ENCODE measurements around the gene C16orf46. TPM values are rescaled to one million over a fixed set of nuclear protein-coding genes. Genes with fewer than 3 reads are reported as not detected.

C16orf46 gene
- total RNA-seq, 1 experiment from 2014 or later: 0.22 TPM

- H3K9me3 ChIP-seq (ENCODE audit: low read length): no peaks in the 10 kb centered on the region
- H4K20me1 ChIP-seq (ENCODE audit: insufficient read depth, low read depth, low read length): no peaks in the 10 kb centered on the region
- H2AFZ ChIP-seq (ENCODE audit: low read length): no peak overlapping the region
- no peaks in the 10 kb centered on the region for H3K79me2 ChIP-seq (ENCODE audit: low read length)
- H3K4me1 ChIP-seq (ENCODE audit: low read length): no peaks in the 10 kb centered on the region
- no peak overlapping the region for H3K4me2 ChIP-seq (ENCODE audit: low read depth, low read length, poor library complexity, severe bottlenecking)
- no peaks in the 10 kb centered on the region for H3K27me3 ChIP-seq (ENCODE audit: low read length)
- no peak overlapping the region for H3K27ac ChIP-seq (ENCODE audit: low read length)
- no peak overlapping the region for H3K9ac ChIP-seq (ENCODE audit: low read length)
- no peak for DNase-seq
- H3K36me3 ChIP-seq (ENCODE audit: insufficient read depth, low read length): no peaks in the 10 kb centered on the region
- H3K9me2 ChIP-seq (replicated peaks; ENCODE audit: insufficient read depth, low read length): no peaks in the 10 kb centered on the region
- H3K4me3 ChIP-seq (ENCODE audit: low read length): no peak overlapping the region
These were observed 30.5 kb upstream of the C16orf46 start for GRCh38 chr16:81107511-81107910.

GRCh38 chr16:81106826-81107503 lies 29.9 kb upstream of the C16orf46 start:
- Histone ChIP-seq H3K36me3 (ENCODE audit: insufficient read depth, low read length) (no peaks in the 10 kb centered on the region), H3K9ac (ENCODE audit: low read length) (no peak overlapping the region), H3K4me3 (ENCODE audit: low read length) (no peak overlapping the region), H3K4me1 (ENCODE audit: low read length) (no peaks in the 10 kb centered on the region), H2AFZ (ENCODE audit: low read length) (no peak overlapping the region), H3K4me2 (ENCODE audit: low read depth, low read length, poor library complexity, severe bottlenecking) (no peak overlapping the region), H3K27ac (ENCODE audit: low read length) (no peak overlapping the region), H3K9me2 (replicated peaks; ENCODE audit: insufficient read depth, low read length) (no peaks in the 10 kb centered on the region), H4K20me1 (ENCODE audit: insufficient read depth, low read depth, low read length) (no peaks in the 10 kb centered on the region), H3K79me2 (ENCODE audit: low read length) (no peaks in the 10 kb centered on the region), H3K27me3 (ENCODE audit: low read length) (no peaks in the 10 kb centered on the region), H3K9me3 (ENCODE audit: low read length) (no peaks in the 10 kb centered on the region)
- no peak for DNase-seq

GRCh38 chr16:81105946-81106345 lies 28.9 kb upstream of the C16orf46 start:
- Histone ChIP-seq H3K9ac (ENCODE audit: low read length) (no peak overlapping the region), H3K4me1 (ENCODE audit: low read length) (no peaks in the 10 kb centered on the region), H3K4me2 (ENCODE audit: low read depth, low read length, poor library complexity, severe bottlenecking) (no peak overlapping the region)

GRCh38 chr16:81101702-81102101 lies 24.7 kb upstream of the C16orf46 start:
- Histone ChIP-seq H3K4me3 (ENCODE audit: low read length) (no peak overlapping the region), H3K9me3 (ENCODE audit: low read length) (no peaks in the 10 kb centered on the region), H3K4me2 (ENCODE audit: low read depth, low read length, poor library complexity, severe bottlenecking) (no peak overlapping the region), H3K27ac (ENCODE audit: low read length) (no peak overlapping the region), H4K20me1 (ENCODE audit: insufficient read depth, low read depth, low read length) (no peaks in the 10 kb centered on the region), H3K27me3 (ENCODE audit: low read length) (no peaks in the 10 kb centered on the region), H2AFZ (ENCODE audit: low read length) (no peak overlapping the region), H3K36me3 (ENCODE audit: insufficient read depth, low read length) (no peaks in the 10 kb centered on the region), H3K79me2 (ENCODE audit: low read length) (no peaks in the 10 kb centered on the region), H3K9me2 (replicated peaks; ENCODE audit: insufficient read depth, low read length) (no peaks in the 10 kb centered on the region; the same call in 1 of the 2 replicates), H3K4me1 (ENCODE audit: low read length) (peaks cover 3% of the 10 kb centered on the region), H3K9ac (ENCODE audit: low read length) (no peak overlapping the region)
- no peak for DNase-seq

More at GRCh38 chr16:81105946-81106345, 28.9 kb upstream of the C16orf46 start:
- no peaks in the 10 kb centered on the region for H4K20me1 ChIP-seq (ENCODE audit: insufficient read depth, low read depth, low read length)
- no peaks in the 10 kb centered on the region for H3K9me2 ChIP-seq (replicated peaks; ENCODE audit: insufficient read depth, low read length)
- H3K79me2 ChIP-seq (ENCODE audit: low read length): no peaks in the 10 kb centered on the region
- H3K27me3 ChIP-seq (ENCODE audit: low read length): no peaks in the 10 kb centered on the region
- no peaks in the 10 kb centered on the region for H3K36me3 ChIP-seq (ENCODE audit: insufficient read depth, low read length)
- no peak for DNase-seq
- no peak overlapping the region for H3K4me3 ChIP-seq (ENCODE audit: low read length)
- H3K9me3 ChIP-seq (ENCODE audit: low read length): no peaks in the 10 kb centered on the region
- H2AFZ ChIP-seq (ENCODE audit: low read length): no peak overlapping the region
- no peak overlapping the region for H3K27ac ChIP-seq (ENCODE audit: low read length)

- Histone ChIP-seq H3K4me1 (ENCODE audit: low read length) (peaks cover 8% of the 10 kb centered on the region), H3K9me3 (ENCODE audit: low read length) (no peaks in the 10 kb centered on the region), H3K4me3 (ENCODE audit: low read length) (no peak overlapping the region), H3K79me2 (ENCODE audit: low read length) (peaks cover 11% of the 10 kb centered on the region), H3K9me2 (replicated peaks; ENCODE audit: insufficient read depth, low read length) (no peaks in the 10 kb centered on the region; the same call in 1 of the 2 replicates), H4K20me1 (ENCODE audit: insufficient read depth, low read depth, low read length) (no peaks in the 10 kb centered on the region), H3K9ac (ENCODE audit: low read length) (no peak overlapping the region), H3K27ac (ENCODE audit: low read length) (no peak overlapping the region), H3K27me3 (ENCODE audit: low read length) (no peaks in the 10 kb centered on the region), H3K36me3 (ENCODE audit: insufficient read depth, low read length) (no peaks in the 10 kb centered on the region), H3K4me2 (ENCODE audit: low read depth, low read length, poor library complexity, severe bottlenecking) (no peak overlapping the region), H2AFZ (ENCODE audit: low read length) (no peak overlapping the region)
- DNase-seq: no peak
These were observed 22.9 kb upstream of the C16orf46 start for GRCh38 chr16:81099958-81100357.

GRCh38 chr16:81097230-81097629 lies 20.2 kb upstream of the C16orf46 start:
- Histone ChIP-seq H4K20me1 (ENCODE audit: insufficient read depth, low read depth, low read length) (peaks cover 6% of the 10 kb centered on the region; the same call in 1 of the 2 replicates), H3K4me3 (ENCODE audit: low read length) (no peak overlapping the region), H3K4me1 (ENCODE audit: low read length) (peaks cover 32% of the 10 kb centered on the region), H3K9me3 (ENCODE audit: low read length) (no peaks in the 10 kb centered on the region), H3K27ac (ENCODE audit: low read length) (no peak overlapping the region), H2AFZ (ENCODE audit: low read length) (0 out of 2 replicates have a peak overlapping the region, but pooled peaks have one; percentile 93), H3K27me3 (ENCODE audit: low read length) (no peaks in the 10 kb centered on the region), H3K9me2 (replicated peaks; ENCODE audit: insufficient read depth, low read length) (no peaks in the 10 kb centered on the region; the same call in 1 of the 2 replicates), H3K4me2 (ENCODE audit: low read depth, low read length, poor library complexity, severe bottlenecking) (no peak overlapping the region), H3K36me3 (ENCODE audit: insufficient read depth, low read length) (no peaks in the 10 kb centered on the region; the same call in 1 of the 2 replicates), H3K79me2 (ENCODE audit: low read length) (peaks cover 39% of the 10 kb centered on the region), H3K9ac (ENCODE audit: low read length) (no peak overlapping the region)
- no peak for DNase-seq

- Histone ChIP-seq H3K79me2 (ENCODE audit: low read length) (peaks cover 43% of the 10 kb centered on the region), H3K4me3 (ENCODE audit: low read length) (peak overlapping the region; percentile 41; the same call in 1 of the 2 replicates), H3K9ac (ENCODE audit: low read length) (peak overlapping the region; percentile 34; the same call in 1 of the 2 replicates), H3K4me1 (ENCODE audit: low read length) (peaks cover 36% of the 10 kb centered on the region), H3K27ac (ENCODE audit: low read length) (no peak overlapping the region), H2AFZ (ENCODE audit: low read length) (peak overlapping the region; percentile 93), H3K9me2 (replicated peaks; ENCODE audit: insufficient read depth, low read length) (no peaks in the 10 kb centered on the region; the same call in 1 of the 2 replicates), H3K27me3 (ENCODE audit: low read length) (no peaks in the 10 kb centered on the region), H3K36me3 (ENCODE audit: insufficient read depth, low read length) (no peaks in the 10 kb centered on the region; the same call in 1 of the 2 replicates), H3K9me3 (ENCODE audit: low read length) (no peaks in the 10 kb centered on the region), H4K20me1 (ENCODE audit: insufficient read depth, low read depth, low read length) (peaks cover 6% of the 10 kb centered on the region; the same call in 1 of the 2 replicates), H3K4me2 (ENCODE audit: low read depth, low read length, poor library complexity, severe bottlenecking) (peak overlapping the region; percentile 61)
- no peak for DNase-seq
These were observed 19.7 kb upstream of the C16orf46 start for GRCh38 chr16:81096715-81097208.

- Histone ChIP-seq H3K9ac (ENCODE audit: low read length) (peak within 1 kb of the TSS; percentile 99), H3K27ac (ENCODE audit: low read length) (peak within 1 kb of the TSS; percentile 71), H3K27me3 (ENCODE audit: low read length) (no peaks in the 10 kb centered on the region), H3K4me2 (ENCODE audit: low read depth, low read length, poor library complexity, severe bottlenecking) (peak within 1 kb of the TSS; percentile 83), H3K79me2 (ENCODE audit: low read length) (peaks cover 50% of the 10 kb centered on the region), H4K20me1 (ENCODE audit: insufficient read depth, low read depth, low read length) (peaks cover 6% of the 10 kb centered on the region; the same call in 1 of the 2 replicates), H2AFZ (ENCODE audit: low read length) (peak within 1 kb of the TSS; percentile 93), H3K4me3 (ENCODE audit: low read length) (peak within 1 kb of the TSS; percentile 99), H3K36me3 (ENCODE audit: insufficient read depth, low read length) (peaks cover 2% of the 10 kb centered on the region; the same call in 1 of the 2 replicates), H3K9me3 (ENCODE audit: low read length) (no peaks in the 10 kb centered on the region), H3K4me1 (ENCODE audit: low read length) (peaks cover 36% of the 10 kb centered on the region), H3K9me2 (replicated peaks; ENCODE audit: insufficient read depth, low read length) (no peaks in the 10 kb centered on the region; the same call in 1 of the 2 replicates)
- DNase-seq: peak; percentile 99
These were observed 19.1 kb upstream of the C16orf46 start, which contains the start of gene GCSH for GRCh38 chr16:81095953-81096714. Gene GCSH (minus strand): TSS chr16:81096395. CDS start chr16:81096278, 117 bp downstream.

Measured in Karpas-422 (cell line).